ENCODE measurements around the gene PDE2A.

DNA sequence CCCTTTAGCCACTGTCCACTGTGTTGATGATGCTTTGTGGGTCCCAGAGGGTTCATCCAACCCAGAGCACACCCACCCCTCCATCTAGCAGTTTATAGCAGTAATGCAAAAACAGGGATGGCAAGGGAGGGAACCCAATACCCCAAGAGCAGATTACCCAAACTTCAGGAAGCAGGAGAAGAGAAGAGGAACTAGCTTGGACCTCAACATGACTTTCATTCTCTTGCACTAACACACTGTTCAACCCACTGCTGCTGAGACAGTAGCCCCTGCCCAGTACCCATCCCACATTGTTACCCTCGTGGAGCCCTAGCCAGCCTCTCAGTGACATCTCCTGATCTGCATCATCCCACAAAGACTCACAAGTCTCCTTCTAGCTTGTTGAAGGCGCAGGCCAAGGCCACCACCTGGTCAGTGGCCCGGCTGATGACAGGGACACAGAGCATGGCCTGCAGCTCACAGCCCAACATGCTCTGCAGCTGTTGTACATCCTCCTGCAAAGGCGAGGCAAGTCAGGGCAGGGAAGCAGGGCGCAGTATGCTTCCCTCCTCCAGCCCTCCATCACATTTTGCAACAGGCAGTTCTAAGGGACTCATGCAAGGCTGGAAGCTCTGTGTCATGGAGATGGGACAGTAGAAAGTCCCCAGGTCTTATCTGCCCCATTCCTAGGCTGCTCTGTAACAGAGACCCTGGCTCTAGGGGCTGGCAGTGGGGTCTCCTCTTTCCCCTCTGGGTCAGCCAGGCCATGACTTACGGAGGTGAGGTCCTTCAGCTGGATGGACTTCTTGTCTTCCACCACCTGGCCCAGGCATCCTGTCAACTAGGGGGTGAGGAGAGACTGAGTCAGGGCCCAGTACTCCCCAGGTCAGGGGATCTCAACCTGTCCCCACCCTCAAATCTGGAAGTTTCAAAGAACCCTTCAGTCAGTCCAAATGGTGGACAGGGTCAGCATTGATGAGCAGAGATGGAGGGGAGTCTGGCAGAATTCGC lies 85.5 kb downstream of the PDE2A start:
- no peak for TF ChIP-seq ETV6 (conservative IDR thresholded peaks at IDR 0.05 in 1 of 2, IDR thresholded peaks at IDR 0.05 in 1 of 2; ENCODE audit: borderline replicate concordance in 1 of 2, low read depth in 1 of 2)
- no peak for TF ChIP-seq CTCF (IDR thresholded peaks at IDR 0.05 in 2 of 3, conservative IDR thresholded peaks at IDR 0.05 in 1 of 3; ENCODE audit: control insufficient read depth in 2 of 3, extremely low read depth in 1 of 3, insufficient read depth in 1 of 3, low read depth in 3 of 3, low read length in 3 of 3)
- TF ChIP-seq POU2F2 (IDR thresholded peaks at IDR 0.05; ENCODE audit: borderline replicate concordance, low read depth, low read length): no peak
- TF ChIP-seq MXI1 (IDR thresholded peaks at IDR 0.05; ENCODE audit: low read depth, low read length): no peak
- TF ChIP-seq JUND (IDR thresholded peaks at IDR 0.05; ENCODE audit: low read depth, low read length): no peak
- TF ChIP-seq ZNF687 (IDR thresholded peaks at IDR 0.05): no peak
- TF ChIP-seq SREBF1 (IDR thresholded peaks at IDR 0.05; ENCODE audit: low read length): no peak
- no peak for TF ChIP-seq SMC3 (IDR thresholded peaks at IDR 0.05; ENCODE audit: borderline replicate concordance, low read length)
